ENCODE data around the gene MDFI. TPM values are rescaled to one million over a fixed set of nuclear protein-coding genes. Genes with fewer than 3 reads are reported as not detected.

Gene MDFI
- polyA plus RNA-seq, 2 of the 4 experiments (the other 2 are of a cell fraction), result 0.06 to 0.30 TPM

- Histone ChIP-seq H3K9me3 (peaks cover 17% of the 10 kb centered on the region; the same call in 2 of the 3 replicates), H3K4me1 (no peaks in the 10 kb centered on the region), H3K27ac (no peak overlapping the region), H3K4me2 (no peak overlapping the region), H3K4me3 (no peak overlapping the region)
- TF ChIP-seq EHMT2 (IDR thresholded peaks at IDR 0.05; ENCODE audit: low read depth) (no peak), HES2 (IDR thresholded peaks at IDR 0.05) (no peak), MAX (IDR thresholded peaks at IDR 0.05) (no peak), CBX2 (IDR thresholded peaks at IDR 0.05; ENCODE audit: borderline replicate concordance, low read depth) (no peak), ZFP36 (IDR thresholded peaks at IDR 0.05; ENCODE audit: borderline replicate concordance, partially characterized antibody) (no peak), KDM5A (IDR thresholded peaks at IDR 0.05) (no peak), ATOH8 (CRISPR knock-in tag; IDR thresholded peaks at IDR 0.05; ENCODE audit: low read depth) (no peak), EP300 (IDR thresholded peaks at IDR 0.05) (no peak), POLR2A (IDR thresholded peaks at IDR 0.05; ENCODE audit: low read length) (no peak), HDAC2 (IDR thresholded peaks at IDR 0.05) (no peak), ZSCAN20 (CRISPR knock-in tag; IDR thresholded peaks at IDR 0.05) (no peak), JUN (IDR thresholded peaks at IDR 0.05) (no peak), CHD4 (IDR thresholded peaks at IDR 0.05; ENCODE audit: borderline replicate concordance) (no peak)
- DNase-seq (ENCODE audit: low read depth in 1 of 2, low spot score in 1 of 2), result no peak
- POLR2A ChIA-PET, result no interaction called here
- 70% methylated on average over 6 of the region's 6 CpGs for WGBS (ENCODE audit: missing lambda C conversion rate)
- CTCF ChIA-PET, result interaction anchor here (0.5 to 1.0 kb wide), 2 partner anchors 20 to 1733 kb away, joined by 3 to 8 read pairs; no protein-coding TSS in a partner anchor
- no peak for ATAC-seq
- no peak for FAIRE-seq
Observed at GRCh38 chr6:41623330-41623729, 14.9 kb upstream of the MDFI start.

GRCh38 chr6:41624621-41625380, 13.5 kb upstream of the MDFI start:
- DNase-seq (ENCODE audit: low read depth in 1 of 2, low spot score in 1 of 2) (no peak), FAIRE-seq (no peak), ATAC-seq (no peak)
- H3K4me3 ChIP-seq, result no peak overlapping the region
- no peak overlapping the region for H3K4me2 ChIP-seq
- TF ChIP-seq MAZ (IDR thresholded peaks at IDR 0.05; ENCODE audit: borderline replicate concordance, low read depth, low read length) (no peak), RNF2 (IDR thresholded peaks at IDR 0.05; ENCODE audit: borderline replicate concordance, low read depth) (no peak), E2F6 (IDR thresholded peaks at IDR 0.05; ENCODE audit: borderline replicate concordance, low read depth) (no peak), ZC3H11A (IDR thresholded peaks at IDR 0.05) (no peak), ATOH8 (CRISPR knock-in tag; IDR thresholded peaks at IDR 0.05; ENCODE audit: low read depth) (no peak), EP300 (IDR thresholded peaks at IDR 0.05) (no peak), NR3C1 (IDR thresholded peaks at IDR 0.05) (no peak), USF2 (IDR thresholded peaks at IDR 0.05) (no peak), BCL3 (IDR thresholded peaks at IDR 0.05) (no peak), SMC3 (IDR thresholded peaks at IDR 0.05) (no peak), EHMT2 (IDR thresholded peaks at IDR 0.05; ENCODE audit: low read depth) (no peak), BHLHE40 (IDR thresholded peaks at IDR 0.05; ENCODE audit: low read depth, low read length) (no peak), ELK1 (IDR thresholded peaks at IDR 0.05; ENCODE audit: low read depth, low read length) (no peak), MAX (IDR thresholded peaks at IDR 0.05) (no peak), FOSB (CRISPR knock-in tag; IDR thresholded peaks at IDR 0.05) (no peak), RFX5 (IDR thresholded peaks at IDR 0.05) (no peak)
- H3K9me3 ChIP-seq, result peaks cover 17% of the 10 kb centered on the region; the same call in 2 of the 3 replicates
- ChIA-PET CTCF (interaction anchor here (0.8 to 2.1 kb wide), 6 partner anchors 22 to 257 kb away, joined by 3 to 8 read pairs (median 4); no protein-coding TSS in a partner anchor), POLR2A (interaction anchor here (1.3 kb wide), 1 partner anchor 12 kb away, joined by 3 read pairs; no protein-coding TSS in a partner anchor)
- H3K4me1 ChIP-seq, result no peaks in the 10 kb centered on the region
- 71% methylated on average over 16 of the region's 18 CpGs for WGBS (ENCODE audit: missing lambda C conversion rate)
- H3K27ac ChIP-seq, result no peak overlapping the region
